Fibroblast of lung (primary cell): ENCODE measurements around the gene HSPBP1.

Experiments
- CTCF ChIP-seq, 2 donors: IDR thresholded peaks in 1 of 2; conservative IDR thresholded peaks in 1 of 2; 1 replicate in 1 of 2; 2 replicates in 1 of 2; pipeline ENCODE4 v1.5.1; 2011 to 2012; ENCODE audit warnings: low read length in 2 of 2, control low read depth in 1 of 2, inconsistent platforms in 1 of 2, low read depth in 1 of 2, mild to moderate bottlenecking in 1 of 2
- EZH2 ChIP-seq: IDR thresholded peaks from 2 replicates; pipeline ENCODE4 v1.5.1; 2012; ENCODE audit warnings: low read length, control low read depth, mild to moderate bottlenecking; ENCODE audit errors: missing control alignments

- TF ChIP-seq CTCF (conservative IDR thresholded peaks at IDR 0.05 in 1 of 2, IDR thresholded peaks at IDR 0.05 in 1 of 2; ENCODE audit: low read depth in 1 of 2, low read length in 2 of 2) (no peak), EZH2 (no peak)
Measured at GRCh38 chr19:55238030-55238429, 41.9 kb downstream of the HSPBP1 start.
